GM19099 (cell line): ENCODE measurements around the gene JMJD7.
A peak's percentile ranks its signal among the peaks of the same experiment; 100 is the strongest.

Experiments
- POLR2A ChIP-seq: IDR thresholded peaks from 3 replicates; pipeline ENCODE4 v1.6.1; 2011; ENCODE audit warnings: low read depth; ENCODE audit not compliant: insufficient read length; ENCODE audit errors: extremely low read depth

JMJD7 gene

DNA sequence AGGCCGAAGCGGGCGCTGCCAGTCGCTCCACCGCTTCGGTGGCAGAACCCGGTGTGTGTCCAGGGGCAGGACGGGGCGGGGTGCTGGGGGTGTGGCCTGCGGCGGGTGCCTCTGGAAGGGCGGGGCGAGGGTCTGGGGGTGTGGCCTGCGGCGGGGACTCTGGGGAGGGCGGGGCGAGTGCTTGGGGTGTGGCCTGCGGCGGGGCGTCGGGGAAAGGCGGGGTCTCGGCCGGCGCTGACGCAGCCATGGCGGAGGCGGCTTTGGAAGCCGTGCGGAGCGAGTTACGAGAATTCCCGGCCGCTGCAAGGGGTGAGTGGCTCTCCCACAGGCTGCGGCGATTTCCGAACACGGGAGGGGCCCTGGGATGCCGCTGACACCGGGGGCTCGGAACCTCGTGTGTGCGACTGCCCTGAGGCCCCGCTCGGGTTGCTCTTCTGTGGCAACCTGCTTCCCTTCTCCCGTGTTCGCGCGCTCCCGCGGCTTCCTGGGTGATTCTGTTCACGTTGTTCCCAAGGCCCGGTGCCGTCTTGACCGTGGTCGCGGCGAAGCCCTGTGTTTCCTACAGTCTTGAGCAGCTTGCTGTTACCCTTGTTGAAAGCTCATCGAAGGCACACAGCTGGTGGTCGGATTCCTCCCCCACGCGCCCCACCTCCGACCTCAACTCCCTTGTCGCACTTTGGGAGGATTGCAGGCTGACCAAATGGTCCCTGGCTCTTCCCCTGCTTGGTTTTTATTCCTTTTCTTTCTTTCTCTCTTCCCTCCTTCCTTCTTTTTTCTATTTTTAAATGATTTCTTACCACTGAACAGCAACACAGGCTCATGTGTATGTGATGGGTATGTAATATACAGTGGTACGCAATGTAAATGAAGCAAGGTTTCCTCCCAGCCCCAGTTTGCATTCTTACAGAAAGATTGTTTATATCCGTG is at the start of gene JMJD7:
TSS of gene JMJD7 (plus strand) at position 213 of the 927 bp plus-strand sequence. CDS start at position 246, 33 bp downstream.
- TF ChIP-seq POLR2A: peak; percentile 68

DNA sequence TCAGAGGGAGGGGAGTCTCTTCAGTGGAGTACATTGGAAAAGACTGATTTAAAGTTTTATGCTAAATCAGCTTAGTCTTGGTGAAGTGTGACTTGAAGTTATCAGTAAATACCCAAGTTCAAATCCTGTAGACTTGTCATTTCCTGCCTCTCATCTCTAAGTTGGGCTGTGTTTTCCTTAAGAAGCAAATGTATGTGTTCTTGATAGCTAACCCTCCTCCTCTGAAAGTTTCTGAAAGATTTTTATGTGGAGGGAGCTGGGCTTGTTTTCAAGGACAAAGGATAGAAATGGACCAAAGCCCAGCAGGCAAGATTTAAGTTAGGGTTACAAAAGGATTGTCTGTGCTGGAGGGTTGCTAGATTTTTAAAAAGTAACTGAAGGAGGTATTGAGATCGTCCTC is 49.4 kb upstream of the JMJD7 start:
- no peak for TF ChIP-seq POLR2A

DNA sequence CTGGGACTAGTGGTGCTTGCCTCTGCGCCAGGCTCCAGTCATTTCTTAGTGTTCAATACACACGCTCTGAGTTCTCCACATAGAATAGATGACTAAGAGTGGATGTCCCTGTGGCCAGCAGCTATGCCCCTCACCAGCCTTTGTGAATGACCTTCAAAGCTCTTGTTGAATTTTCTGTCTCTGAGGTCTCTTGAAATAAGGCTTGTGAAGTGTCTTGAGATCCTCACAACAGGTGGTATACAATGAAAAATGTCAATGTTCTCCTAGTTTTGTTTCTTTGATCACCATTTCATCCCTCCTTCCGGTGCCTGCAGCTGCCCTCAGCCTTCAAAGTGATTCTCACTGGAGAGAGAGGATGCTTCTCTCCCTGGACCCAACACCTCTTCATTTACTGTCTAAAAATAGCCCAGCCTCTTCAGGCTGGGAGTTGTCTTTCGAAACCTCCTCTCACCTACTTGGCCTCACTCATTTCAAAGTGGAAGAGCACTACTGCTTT is 48.2 kb upstream of the JMJD7 start:
- no peak for TF ChIP-seq POLR2A

DNA sequence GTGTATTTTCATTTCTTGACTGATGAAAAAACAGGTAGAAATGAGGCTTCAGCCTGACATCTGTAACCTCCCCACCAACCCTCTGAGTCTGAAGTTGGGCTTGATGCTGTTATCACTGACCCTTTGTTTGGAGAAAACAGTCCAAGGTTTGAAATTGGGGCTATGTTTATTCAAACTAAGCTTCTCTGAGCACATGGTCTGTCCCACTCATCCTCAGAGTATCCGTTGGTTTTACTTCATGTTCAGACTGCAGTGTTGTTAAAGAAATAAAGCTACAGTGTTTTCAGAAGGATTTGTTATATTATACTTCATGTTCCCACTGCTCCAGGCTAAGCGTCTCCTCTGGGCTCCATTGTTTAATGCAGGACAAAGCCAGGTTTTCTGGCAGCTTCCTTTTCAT is 47.6 kb upstream of the JMJD7 start:
- TF ChIP-seq POLR2A: no peak

DNA sequence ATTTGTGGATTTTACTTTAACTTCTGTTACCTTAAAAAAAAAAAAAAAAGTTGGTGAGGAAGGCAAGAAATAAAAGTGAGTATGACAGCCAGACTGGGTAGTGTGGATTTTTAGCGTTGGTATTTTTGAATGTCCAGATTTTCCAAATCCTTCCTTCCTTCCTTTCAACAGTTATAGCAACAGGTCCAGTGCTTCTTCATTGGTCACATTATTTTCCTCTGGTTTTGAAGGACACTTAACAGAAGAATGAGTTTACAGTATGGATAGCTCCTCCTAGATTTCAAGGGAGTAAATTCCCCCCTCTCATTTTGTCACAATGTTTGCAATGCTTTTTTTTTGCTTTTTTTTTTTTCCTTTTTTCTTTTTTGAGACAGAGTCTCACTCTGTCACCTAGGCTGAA is 47.2 kb upstream of the JMJD7 start:
- no peak for TF ChIP-seq POLR2A

DNA sequence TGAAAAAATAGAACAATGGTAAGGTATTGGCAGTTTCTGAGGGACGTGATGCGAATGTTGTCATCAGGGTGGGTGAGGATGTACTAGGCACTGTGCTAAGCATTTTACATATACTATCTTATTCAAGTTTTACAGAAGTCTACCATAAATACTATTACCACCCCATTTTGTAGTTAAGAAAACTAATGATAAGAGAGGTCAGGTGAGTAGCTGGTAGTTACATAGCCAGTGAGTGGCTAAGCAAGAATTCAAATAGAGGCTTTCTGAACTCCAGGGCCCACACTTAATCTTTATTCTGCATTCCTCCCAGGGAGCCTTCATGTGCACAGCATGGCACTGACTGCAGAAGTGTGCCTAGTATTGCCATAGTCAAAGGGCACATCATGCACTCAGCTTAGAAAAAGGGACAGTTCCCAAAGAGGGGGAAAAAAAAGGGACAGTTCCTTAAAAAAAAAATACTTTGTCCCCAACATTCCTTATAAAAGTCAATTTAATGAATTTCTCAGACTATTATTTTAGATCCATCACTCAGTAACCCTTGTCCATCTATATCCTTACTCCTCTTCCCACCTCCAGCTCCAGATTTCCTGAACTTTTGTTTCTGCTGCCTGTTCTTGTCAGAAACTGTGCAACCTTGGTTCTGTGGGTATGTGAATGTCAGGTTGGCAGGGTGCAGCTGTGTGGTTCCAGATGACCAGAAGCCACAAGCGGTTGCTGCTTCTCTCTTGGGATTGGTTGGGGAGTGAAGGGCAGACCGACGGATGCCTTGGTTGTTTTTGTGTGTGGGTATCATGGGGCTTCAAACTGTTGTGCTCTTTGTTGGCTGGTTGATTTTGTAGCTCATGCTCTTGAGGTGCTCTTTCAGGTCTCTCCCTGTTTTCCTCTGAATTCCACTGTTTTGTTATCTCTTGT is 45.3 kb upstream of the JMJD7 start:
- no peak for TF ChIP-seq POLR2A

DNA sequence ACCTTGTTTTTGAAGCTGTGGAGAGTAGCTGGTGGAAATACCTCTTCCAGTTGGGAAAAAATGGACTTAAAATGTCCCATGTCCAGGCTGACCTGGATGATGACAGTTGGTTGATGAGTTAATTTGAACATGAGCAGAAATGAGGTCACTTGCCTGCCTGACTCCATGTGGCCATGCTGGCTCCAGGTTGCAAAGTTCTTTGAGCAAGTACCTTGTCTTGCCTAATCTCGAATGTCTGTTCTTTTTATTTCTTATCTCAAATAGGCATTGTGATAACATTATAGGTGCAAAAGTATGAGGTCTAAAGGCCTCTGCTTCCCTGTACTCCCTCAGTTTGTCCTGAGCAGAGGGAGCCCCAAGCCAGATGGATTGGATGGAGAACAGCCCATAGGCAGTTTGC is 44.6 kb upstream of the JMJD7 start:
- TF ChIP-seq POLR2A: no peak

DNA sequence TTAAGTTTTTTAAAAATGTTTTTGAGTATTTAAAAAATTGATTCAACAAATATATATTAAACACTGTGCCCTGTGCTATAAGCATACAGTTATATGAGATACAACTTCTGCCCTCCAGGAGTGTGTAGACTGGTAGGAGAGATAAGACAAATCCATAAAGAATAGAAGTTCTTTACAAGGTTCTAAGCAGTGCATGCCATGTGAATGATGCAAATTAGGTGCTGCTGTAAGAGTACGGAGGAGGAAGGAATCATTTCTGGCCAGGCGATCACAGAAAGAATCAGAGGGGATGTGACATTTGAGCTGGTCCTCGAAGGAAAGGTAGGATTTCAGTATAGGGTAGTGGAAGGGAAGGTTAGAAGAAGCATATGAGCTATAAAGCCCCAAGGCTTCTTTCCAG is 39.6 kb upstream of the JMJD7 start:
- TF ChIP-seq POLR2A: no peak

DNA sequence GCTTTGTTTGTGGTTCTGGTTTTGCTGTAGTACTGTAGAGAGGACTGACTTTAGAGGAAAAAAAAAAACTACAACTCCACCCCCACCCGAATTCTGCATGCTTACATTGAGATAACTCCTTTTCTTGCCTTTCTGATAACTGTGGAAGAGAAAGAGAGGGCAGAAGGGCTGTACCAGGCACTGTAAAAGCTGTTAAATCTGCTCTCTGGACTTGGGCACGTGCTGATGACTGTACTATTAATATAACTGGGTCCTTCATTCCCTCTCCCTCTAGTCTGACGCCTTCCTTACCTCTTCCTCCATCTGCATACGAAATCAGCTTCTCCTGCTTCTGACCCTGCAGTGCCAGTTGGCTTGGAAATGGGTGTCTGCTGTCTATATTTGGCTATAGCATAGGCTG is 38.7 kb upstream of the JMJD7 start:
- TF ChIP-seq POLR2A: no peak

DNA sequence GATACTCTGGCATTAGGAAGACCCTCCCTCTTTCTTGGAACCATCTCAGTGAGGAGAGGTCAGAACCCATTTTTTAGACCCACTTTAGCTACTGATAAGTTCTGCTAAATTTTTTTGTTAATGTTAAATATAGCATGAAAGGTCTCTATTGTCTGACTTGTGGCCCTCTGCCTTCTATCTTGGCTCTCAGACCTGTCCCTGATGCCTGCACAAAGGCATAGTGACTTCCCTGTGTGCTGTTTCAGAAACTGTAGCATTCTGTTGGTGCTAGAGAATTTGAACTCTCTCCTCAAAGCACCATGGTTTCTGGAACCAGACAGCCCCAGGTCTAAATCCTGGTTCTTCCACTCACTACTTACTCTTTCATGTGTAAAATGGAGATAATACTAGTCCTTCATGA is 38.2 kb upstream of the JMJD7 start:
- no peak for TF ChIP-seq POLR2A

DNA sequence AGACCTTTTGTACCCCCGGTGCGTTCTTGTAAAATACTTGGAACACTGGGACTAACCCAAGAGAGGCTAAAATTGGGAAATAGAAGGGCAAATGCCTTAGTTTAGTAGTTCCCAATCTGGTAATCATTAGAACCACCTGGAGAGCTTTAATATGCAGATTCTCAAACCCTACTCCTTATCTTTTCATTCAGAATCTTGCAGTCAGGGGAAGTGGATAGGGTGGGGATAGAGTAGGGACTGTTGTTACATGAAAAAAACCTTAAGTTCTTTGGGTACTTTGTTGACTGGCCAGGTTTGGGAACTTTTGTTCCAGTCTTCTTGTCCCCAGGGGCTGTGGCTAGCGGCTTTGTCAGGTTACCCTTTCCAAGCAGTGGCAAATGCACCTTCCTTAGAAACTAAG is 37.7 kb upstream of the JMJD7 start:
- TF ChIP-seq POLR2A: no peak

DNA sequence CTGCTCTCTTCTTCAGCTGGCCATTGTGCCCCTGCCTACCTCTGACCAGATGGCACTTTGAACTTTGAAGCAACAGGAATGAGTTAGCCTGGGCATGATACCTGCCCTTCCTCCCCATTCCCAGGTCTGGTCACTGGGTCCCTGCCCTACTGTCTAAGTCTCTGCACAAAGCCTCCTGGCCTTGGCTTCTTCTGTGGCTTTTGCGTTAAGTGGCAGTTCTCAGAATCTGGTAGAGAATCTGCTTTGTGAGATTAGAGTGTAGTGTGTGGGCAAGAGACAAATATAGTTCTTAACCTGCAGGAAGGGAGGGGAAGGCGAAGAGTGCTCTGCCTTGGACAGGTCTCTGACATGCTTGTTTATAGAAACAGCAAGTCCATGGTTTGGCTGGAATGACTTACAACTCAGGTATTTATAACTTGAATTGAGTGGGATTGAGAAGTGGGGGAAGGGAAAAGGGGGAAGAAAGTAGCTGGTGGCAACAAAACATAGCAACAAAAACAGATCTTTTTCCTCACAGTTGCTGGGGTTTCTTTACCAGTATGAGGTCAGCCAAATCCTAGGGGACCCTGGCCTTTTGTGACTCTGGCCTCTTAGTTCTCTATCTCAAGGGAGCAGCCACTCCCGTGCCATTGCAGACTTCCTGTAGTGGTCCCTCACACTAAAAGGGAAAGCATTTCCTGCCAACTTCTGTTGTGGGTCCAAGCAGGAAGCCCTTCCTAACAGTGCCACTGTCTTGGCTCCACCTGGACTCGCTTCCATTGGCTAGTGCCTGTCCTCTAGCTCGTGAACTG is 36.9 kb upstream of the JMJD7 start:
- no peak for TF ChIP-seq POLR2A

DNA sequence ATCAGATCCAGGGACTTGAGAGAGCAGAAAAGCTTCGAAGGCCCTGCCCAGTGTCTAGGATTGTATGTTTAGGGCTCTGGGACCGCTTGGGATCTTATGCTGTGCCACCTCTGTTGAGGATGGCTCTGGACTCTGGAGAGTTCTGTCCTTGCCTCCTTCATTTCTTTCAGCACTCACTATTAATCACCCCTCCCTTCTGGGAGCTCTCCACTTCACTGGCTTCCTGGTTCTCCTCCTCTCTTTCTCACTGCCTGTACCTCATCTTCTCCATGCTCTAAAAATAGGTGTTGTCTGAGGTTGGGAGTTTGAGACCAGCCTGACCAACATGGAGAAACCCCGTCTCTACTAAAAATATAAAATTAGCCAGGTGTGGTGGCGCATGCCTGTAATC is 36.4 kb upstream of the JMJD7 start:
- TF ChIP-seq POLR2A: no peak

DNA sequence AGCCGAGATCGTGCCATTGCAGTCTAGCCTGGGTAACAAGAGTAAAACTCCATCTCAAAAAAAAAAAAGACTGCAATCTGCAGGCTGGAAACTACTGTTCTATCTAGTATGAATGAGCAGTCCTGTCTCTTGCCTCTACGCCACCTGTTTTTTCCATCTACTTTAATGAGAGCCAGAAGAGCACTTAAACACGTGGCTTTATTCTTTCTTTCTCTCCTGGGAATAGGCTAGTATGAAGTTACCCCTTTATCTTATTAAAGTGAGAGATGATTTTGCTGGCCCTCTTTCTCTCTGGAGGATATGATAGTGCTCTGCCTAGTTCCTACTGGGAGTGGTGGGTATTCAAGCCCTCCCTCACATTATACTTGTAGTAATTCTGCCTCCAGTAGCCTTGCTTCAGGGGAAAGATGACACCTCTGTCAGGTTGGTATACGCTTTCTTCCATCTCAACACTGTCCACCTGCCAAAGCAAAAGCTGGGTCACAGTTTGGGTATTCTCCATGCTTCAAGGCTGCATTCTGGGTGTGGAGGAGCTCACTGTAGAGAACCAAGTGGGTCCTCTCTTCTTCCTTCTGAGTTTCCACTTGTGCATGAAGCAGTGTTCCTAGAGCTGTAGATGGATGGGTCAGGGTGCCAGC is 35.8 kb upstream of the JMJD7 start:
- no peak for TF ChIP-seq POLR2A
